ENCODE measurements around the gene TMEM221.
A peak's percentile ranks its signal among the peaks of the same experiment; 100 is the strongest.

TMEM221 gene

DNA sequence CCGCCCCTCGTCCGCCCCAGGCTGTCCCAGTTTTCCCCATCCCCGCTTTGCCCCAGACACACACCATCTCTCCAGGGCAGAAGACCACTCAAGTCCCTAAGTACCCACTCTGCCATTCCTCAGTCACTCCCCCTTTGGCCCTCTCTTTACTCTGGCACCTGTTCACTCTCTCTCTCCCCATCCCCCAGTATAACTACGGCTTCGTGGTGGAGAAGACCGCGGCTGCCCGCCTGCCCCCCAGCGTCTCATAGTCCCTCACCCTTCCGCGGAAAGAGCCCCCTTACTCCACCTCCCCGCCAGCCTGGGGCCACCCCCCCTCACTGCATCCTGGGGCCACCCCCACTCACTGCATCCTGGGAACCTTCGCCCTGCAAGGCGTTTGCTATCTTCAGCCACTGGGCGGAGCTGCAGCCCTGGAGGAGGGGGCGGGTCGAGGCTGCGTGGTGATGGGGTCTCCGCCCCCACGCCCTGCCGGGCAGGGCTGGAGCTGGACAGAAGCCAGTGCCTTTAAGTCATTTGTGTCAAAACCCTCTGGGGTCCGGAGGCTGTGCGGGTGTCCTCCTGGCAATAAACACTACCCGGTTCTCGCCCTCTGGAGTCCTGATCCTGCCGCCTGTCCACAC is 23.6 kb downstream of the TMEM221 start:
- Mint-ChIP-seq H3K4me3 (peak overlapping the region; percentile 53 to 69 (median 68)), H3K4me1 (peaks cover 18% of the 10 kb centered on the region), H3K27ac (no peak overlapping the region), H3K9me3 (no peaks in the 10 kb centered on the region), H3K36me3 (ENCODE audit: low read depth) (peaks cover 4% of the 10 kb centered on the region), H3K27me3 (ENCODE audit: low read depth) (no peaks in the 10 kb centered on the region)
- peak; percentile 45 to 61 (median 46) for TF ChIP-seq CTCF (IDR thresholded peaks at IDR 0.05; ENCODE audit: unreplicated experiment in 3 of 3)

DNA sequence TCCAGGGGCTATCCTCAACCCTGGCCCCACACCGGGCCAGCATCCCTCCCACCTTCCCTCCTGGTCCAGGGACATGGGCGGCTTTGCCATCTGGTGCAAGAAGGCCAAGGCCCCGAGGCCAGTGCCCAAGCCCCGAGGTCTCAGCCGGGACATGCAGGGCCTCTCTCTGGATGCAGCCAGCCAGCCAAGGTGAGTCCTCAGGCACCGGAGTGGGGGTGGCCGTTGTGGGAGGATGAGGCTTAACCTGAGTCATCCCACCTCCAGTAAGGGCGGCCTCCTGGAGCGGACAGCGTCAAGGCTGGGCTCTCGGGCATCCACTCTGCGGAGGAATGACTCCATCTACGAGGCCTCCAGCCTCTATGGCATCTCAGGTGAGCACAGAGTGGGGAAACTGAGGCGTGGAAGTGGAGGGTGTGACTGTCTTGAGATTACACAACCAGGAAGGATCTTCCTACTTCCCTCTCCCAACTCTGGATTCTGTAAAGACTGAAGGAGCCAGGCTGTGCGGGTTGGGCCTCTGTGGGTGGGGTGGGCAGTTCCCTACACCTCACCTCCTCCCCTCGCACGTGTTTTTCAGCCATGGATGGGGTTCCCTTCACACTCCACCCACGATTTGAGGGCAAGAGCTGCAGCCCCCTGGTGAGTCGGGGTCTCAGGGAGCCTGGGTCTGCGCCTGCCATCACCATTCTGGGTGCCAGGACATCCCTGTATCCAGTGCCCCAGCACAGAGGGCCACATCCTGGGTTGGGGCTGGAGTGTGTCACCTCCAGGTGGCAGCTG is 24.8 kb downstream of the TMEM221 start:
- Mint-ChIP-seq H3K27ac (no peak overlapping the region), H3K4me1 (peaks cover 22% of the 10 kb centered on the region), H3K27me3 (ENCODE audit: low read depth) (no peaks in the 10 kb centered on the region), H3K36me3 (ENCODE audit: low read depth) (peaks cover 4% of the 10 kb centered on the region), H3K9me3 (no peaks in the 10 kb centered on the region), H3K4me3 (peak overlapping the region in 1 of 3 experiments; percentile 12)
- no peak for TF ChIP-seq CTCF (IDR thresholded peaks at IDR 0.05; ENCODE audit: unreplicated experiment in 3 of 3)

GRCh38 chr19:17421942-17422341 is 26.5 kb downstream of the TMEM221 start:
- Mint-ChIP-seq H3K9me3 (no peaks in the 10 kb centered on the region), H3K27ac (no peak overlapping the region), H3K4me1 (peaks cover 26% of the 10 kb centered on the region), H3K36me3 (ENCODE audit: low read depth) (peaks cover 4% of the 10 kb centered on the region), H3K27me3 (ENCODE audit: low read depth) (no peaks in the 10 kb centered on the region), H3K4me3 (peak overlapping the region in 1 of 3 experiments; percentile 21)
- TF ChIP-seq CTCF (IDR thresholded peaks at IDR 0.05; ENCODE audit: unreplicated experiment in 3 of 3), result no peak

DNA sequence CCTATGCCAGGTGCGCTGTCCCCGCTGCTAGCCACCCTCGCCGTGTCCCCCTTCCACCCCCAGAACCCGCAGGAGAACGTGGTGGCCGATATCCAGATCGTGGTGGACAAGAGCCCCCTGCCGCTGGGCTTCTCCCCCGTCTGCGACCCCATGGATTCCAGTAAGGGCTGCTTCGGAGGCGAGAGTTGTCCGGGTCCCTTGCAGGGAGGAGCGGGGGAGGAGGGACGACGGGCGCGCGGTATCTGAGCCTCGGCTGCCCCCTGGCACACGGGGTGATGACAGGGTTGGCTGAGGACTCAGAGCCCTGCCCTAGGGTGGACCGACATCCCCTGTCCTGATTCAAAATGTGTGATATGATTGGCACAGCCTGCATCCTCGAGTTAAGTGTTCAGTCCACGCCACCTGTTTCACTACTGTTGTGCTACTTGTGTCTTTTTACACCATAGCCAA is 28.0 kb downstream of the TMEM221 start:
- Mint-ChIP-seq H3K27ac (peak overlapping the region; percentile 61 to 88 (median 80)), H3K36me3 (ENCODE audit: low read depth) (peaks cover 4% of the 10 kb centered on the region), H3K27me3 (ENCODE audit: low read depth) (no peaks in the 10 kb centered on the region), H3K4me1 (peaks cover 34% of the 10 kb centered on the region), H3K9me3 (no peaks in the 10 kb centered on the region), H3K4me3 (peak overlapping the region; percentile 93 to 95 (median 93))
- TF ChIP-seq CTCF (IDR thresholded peaks at IDR 0.05; ENCODE audit: unreplicated experiment in 3 of 3), result peak in 2 of 3 experiments; percentile 7 to 10

GRCh38 chr19:17419621-17420474 is 28.6 kb downstream of the TMEM221 start, which contains the start of gene MVB12A:
TSS of gene MVB12A (plus strand) at chr19:17420047. CDS start at chr19:17420136, 89 bp downstream.
- Mint-ChIP-seq H3K27ac (peak within 1 kb of the TSS; percentile 97 to 99 (median 99)), H3K4me3 (peak within 1 kb of the TSS; percentile 93 to 95 (median 93)), H3K27me3 (ENCODE audit: low read depth) (no peaks in the 10 kb centered on the region), H3K9me3 (no peaks in the 10 kb centered on the region), H3K4me1 (peaks cover 40% of the 10 kb centered on the region), H3K36me3 (ENCODE audit: low read depth) (peaks cover 4% of the 10 kb centered on the region)
- TF ChIP-seq CTCF (IDR thresholded peaks at IDR 0.05; ENCODE audit: unreplicated experiment in 3 of 3), result no peak

Data from nephron (organoid).